NCI-H1417 treated with DMSO at 0.1 percent for 48 hours (cell line): ENCODE measurements around the gene NCKAP5.
"Not testable (repeated sequence)": the region's sequence is repeated elsewhere in the genome, so short reads cannot be mapped to it uniquely, and the experiment has no call there.

Source experiments
- DNase-seq: peaks from one replicate; lab custom pipeline; 2025; lab: John Stamatoyannopoulos, UW

NCKAP5 gene

GRCh38 chr2:132703396-132703795, 864.9 kb downstream of the NCKAP5 start:
- DNase-seq: no peak

- DNase-seq: no peak
Measured at GRCh38 chr2:132701810-132702209, 866.5 kb downstream of the NCKAP5 start.

GRCh38 chr2:132699802-132700201, 868.5 kb downstream of the NCKAP5 start:
- not testable (repeated sequence) for DNase-seq

GRCh38 chr2:132698347-132698746, 869.9 kb downstream of the NCKAP5 start:
- not testable (repeated sequence) for DNase-seq

- no peak for DNase-seq
Measured at GRCh38 chr2:132697556-132698205, 870.6 kb downstream of the NCKAP5 start.

- no peak for DNase-seq
Measured at GRCh38 chr2:132692816-132693215, 875.4 kb downstream of the NCKAP5 start.

GRCh38 chr2:132691556-132691955, 876.7 kb downstream of the NCKAP5 start:
- DNase-seq: no peak

- DNase-seq: no peak
Measured at GRCh38 chr2:132690664-132691303, 877.5 kb downstream of the NCKAP5 start.

- no peak for DNase-seq
Measured at GRCh38 chr2:132681766-132682165, 886.5 kb downstream of the NCKAP5 start.

- DNase-seq: no peak
Measured at GRCh38 chr2:132680544-132680943, 887.7 kb downstream of the NCKAP5 start.

- no peak for DNase-seq
Measured at GRCh38 chr2:132678483-132678882, 889.8 kb downstream of the NCKAP5 start.

- DNase-seq: no peak
Measured at GRCh38 chr2:132677661-132678060, 890.6 kb downstream of the NCKAP5 start.

GRCh38 chr2:132676999-132677398, 891.3 kb downstream of the NCKAP5 start:
- no peak for DNase-seq

GRCh38 chr2:132671151-132671835, 897.0 kb downstream of the NCKAP5 start:
- no peak for DNase-seq

- no peak for DNase-seq
Measured at GRCh38 chr2:132670496-132671150, 897.6 kb downstream of the NCKAP5 start.

- no peak for DNase-seq
Measured at GRCh38 chr2:132669908-132670495, 898.3 kb downstream of the NCKAP5 start, which contains the start of gene LYPD1. Gene LYPD1 (minus strand): TSS chr2:132670205. CDS start chr2:132669932, 273 bp downstream.

GRCh38 chr2:132668987-132669907, 899.0 kb downstream of the NCKAP5 start:
- no peak for DNase-seq

- DNase-seq: no peak
Measured at GRCh38 chr2:132668189-132668823, 900.0 kb downstream of the NCKAP5 start.

- DNase-seq: no peak
Measured at GRCh38 chr2:132667706-132668105, 900.6 kb downstream of the NCKAP5 start.

GRCh38 chr2:132665401-132666140, 902.7 kb downstream of the NCKAP5 start:
- no peak for DNase-seq
